HG03520 (cell line): ENCODE data around the gene SUMO3.

ENCODE experiments used
- ATAC-seq: cut with Tn5 transposase; IDR thresholded peaks from one replicate; pipeline ENCODE4 v1.9.1; 2021; ENCODE audit warnings: mild to moderate bottlenecking, moderate library complexity; ENCODE audit not compliant: unreplicated experiment

The SUMO3 gene

DNA sequence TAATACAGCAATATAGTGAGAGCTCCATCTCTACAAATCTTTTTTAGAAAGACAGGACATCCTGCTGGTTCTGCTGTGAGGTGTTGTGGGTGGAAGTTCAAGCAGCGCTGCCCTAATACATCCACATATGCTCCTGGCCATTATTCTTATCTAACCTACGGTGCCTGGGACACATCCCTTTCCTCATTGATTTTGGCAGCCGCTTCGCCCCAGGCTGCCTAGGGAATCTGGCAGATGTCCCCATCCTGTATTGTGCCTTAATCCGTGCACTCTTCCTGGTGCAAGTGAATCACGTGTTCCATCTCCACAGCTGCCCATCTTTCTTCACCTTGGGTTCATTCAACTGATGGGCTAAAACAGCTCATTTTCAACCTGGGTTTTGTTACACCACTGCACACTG, 13.1 kb downstream of the SUMO3 start:
- no peak for ATAC-seq

DNA sequence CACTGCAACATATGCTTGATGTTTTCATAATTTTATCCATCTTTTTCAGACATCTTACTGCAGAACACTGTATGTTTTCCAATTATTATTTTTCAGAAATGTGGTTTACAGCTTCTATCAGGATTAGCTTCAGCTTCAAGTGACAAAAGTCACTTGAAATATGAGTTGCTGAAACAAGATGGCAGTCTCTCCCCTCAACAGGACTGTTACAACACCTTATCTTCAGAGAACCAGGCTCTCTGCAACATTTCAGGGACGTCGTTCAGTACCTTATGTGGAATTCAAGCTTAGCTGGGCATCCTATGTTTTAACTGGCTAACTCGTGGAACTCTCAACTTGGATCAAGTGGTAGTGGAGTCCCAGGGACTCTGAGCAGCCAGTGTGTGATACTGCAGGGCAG, 14.2 kb downstream of the SUMO3 start:
- no peak for ATAC-seq

DNA sequence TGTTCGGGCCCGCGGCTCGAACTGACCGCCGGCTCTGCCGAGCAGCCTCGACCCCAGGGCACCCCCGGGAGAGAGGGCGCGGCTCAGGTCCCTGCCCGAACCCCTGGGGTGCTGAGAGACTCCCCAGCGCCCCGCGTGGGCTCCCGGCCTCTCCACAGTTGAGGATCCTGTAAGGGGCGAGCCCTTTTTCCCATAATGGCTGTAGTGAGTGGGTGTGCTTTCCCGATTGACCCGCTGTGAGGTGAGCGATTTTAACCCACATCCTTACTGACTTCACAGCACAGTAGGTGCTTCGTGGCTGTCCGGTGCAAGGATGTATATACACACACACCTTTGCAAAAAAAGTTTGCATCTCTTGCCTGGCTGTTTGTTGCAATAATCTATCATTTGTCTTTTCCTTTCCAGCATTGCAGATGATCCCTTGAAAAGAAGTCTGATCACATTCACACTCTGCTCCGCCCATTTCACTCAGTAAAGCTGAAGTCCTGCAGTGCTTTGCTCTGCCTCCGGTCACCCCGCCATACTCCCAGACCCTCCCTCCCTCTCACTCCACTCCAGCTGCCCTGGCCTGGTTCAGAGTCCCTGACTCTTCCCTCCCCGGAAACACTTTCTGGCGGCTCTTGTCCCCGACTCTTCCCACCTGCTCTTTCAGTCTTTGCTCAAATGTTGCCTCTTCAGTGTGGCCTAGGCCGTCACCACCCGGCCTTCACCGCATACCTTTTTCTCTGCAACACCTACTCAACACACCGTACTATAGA, 15.3 kb downstream of the SUMO3 start:
- ATAC-seq: no peak

DNA sequence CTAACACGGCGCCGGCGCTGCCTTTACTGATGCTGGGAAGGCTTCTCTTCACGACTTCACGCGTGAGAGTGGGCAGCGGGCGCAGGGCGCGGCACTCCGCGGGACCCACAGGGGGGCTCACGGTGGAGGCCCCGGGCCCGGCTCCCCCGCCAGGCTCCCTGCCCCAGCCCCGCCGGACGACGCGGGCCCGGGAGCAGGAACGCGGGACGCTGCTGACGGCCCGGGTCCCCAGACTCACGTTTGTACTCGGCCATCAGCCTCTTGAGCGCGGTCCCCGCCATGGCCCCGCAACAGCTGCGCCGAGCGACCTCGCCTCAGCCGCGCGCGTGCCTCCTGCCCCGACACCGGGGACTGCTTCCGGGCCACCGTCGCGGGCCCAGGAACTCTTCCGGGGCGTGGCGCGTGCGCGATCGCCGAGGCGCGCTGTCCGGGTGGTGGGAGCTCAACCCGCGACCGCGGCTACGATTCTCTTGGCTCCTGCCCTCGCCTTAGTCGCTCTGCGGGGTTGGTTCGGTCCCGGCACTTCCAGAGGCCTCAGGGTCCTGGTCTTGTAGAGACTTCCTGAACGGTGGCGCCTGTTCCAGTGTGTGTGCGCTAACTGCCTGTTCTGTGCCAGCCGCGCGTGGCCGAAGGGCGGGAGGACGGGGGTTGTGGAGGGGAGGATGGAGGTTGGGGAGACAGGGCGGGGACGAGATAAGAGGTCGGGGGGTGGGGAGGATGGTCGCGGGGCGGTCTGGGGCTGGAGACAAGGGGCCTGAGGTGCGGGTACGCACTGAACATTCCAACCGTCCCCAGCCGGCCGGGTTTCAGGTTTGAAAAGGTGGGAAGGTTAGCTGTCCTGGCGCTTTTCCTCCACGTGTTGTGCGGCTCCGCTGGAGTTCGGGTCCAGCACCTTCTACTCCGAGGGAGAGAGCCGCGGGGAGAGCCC, 16.1 kb downstream of the SUMO3 start, which contains the start of gene UBE2G2:
Gene UBE2G2, minus strand, starts transcription at position 353 of the 928 bp plus-strand sequence. Its CDS starts 72 bp downstream, at position 281.
- ATAC-seq: peak; percentile 71

DNA sequence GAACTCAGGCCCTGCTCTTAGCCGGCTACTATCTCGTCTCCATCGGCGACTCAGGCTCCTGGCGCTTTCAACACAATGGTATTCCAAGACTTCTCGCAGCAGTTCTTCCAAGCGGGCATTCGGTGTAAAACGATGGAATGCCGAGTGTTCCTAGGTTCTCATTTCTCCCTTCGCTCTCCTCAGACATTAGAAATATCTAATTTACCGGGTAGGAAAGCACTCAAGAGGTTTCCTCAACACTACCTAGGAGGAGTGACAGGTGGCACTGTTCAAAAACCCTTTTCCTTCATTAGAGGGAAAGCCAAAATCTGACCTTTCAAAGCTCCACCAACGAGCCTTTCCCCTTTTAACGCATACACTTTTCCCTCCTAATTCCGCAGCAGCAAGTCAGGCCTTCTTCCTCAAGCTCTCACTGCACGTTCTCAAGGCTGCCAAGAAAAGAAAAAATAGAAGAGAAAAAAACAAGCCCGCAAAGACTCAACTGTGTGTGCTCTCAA, 16.8 kb downstream of the SUMO3 start:
- no peak for ATAC-seq

DNA sequence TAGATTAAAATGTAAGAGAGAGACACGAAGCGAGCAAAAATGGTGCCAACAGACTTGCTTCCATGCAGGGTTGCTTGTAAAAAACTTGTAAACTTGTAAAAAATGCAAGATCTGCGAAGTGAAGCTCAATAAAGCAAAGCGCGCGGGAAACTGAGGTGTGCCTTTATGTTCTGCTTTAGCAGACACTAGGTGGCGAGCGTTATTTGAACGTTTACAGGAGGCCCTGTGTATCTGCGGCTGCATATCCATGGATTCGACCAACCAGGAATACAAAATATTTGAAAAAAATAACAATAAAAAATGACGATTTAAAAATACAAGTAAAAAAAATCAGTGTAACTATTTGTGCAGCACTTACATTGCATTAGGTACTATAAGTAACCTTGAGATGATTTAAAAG, 17.8 kb downstream of the SUMO3 start:
- ATAC-seq: no peak

DNA sequence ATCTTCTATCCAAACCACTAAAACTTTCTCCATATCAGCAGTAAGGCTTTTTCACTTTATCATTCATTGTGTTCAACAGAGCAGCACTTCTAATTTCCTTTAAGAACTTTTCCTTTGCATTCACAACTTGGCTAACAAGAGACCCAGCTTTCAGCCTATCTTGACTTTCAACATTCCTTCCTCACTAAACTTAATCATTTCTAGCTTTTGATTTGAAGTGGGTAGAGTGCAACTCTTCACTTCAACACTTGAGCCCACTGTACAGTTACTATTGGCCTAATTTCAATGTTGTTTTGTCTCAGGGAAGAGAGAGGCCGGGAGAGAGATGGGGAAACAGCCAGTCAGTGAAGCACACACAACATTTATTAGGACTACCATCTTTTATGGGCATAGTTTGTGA, 18.2 kb downstream of the SUMO3 start:
- no peak for ATAC-seq

DNA sequence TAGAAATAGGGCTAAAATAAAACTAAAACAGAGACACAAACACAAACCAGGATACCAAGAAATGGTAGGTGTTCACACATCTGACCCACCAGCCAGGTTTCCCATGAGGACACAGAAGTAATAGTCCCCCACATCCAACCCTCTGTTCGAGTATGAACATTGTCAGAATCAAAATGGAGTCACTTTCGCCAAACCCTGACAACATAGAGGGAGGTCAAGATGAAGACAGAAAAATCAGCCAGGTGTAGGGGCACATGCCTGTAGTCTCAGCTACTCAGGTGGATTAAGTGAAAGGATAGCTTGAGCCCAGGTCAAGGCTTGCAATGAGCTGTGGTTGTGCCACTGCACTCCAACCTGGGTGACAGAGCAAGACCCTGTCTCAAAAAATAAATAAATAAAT, 20.1 kb downstream of the SUMO3 start:
- no peak for ATAC-seq

DNA sequence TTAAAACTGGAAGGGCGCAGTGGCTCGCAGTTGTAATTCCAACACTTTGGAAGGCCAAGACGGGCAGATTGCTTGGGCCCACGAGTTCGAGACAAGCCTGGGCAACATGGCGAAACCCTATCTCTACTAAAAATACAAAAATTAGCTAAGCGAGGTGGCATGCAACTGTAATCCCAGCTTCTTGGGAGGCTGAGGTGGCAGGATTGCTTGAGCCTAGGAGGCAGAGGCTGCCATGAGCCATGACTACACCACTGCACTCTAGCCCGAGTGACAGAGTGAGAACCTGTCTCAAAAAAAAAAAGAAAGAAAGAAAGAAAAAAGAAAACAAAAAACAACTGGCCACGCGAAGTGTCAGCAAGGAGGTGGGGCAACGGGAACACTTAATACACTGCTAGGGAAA, 22.5 kb downstream of the SUMO3 start:
- ATAC-seq: no peak

DNA sequence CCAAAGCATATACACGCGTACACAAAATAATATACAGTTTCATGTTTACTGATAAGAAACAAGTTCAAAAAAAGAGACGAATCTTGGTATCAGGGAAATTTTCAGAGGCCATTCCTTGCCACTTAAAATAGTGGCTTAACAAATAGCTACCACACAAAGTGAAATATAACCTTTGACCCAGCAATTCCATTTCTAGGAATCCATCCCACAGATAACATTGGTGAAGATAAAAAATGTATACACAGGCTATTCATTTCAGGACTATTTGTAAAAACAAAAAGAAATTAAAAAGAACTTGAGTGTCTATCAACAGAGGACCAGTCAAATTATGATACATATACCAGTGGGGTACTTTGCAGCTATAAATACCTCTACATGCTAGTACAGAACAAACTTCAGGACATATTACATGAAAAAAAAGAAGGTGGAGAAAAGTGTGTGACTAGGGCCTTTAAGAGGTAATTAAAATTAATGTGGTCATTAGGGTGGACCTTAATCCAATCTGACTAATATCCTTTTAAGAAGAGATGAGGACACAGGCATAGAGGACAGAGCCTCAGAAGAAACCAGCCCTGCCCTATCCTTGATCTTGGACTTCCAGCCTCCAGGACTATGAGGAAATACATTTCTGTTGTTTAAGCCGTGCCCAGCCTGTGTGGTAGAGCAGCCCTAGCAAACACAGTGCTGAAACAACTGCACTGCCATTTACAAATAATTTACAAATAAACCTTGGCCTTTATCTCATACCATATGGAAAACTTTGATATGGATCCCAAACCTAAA, 24.1 kb downstream of the SUMO3 start:
- ATAC-seq: no peak

DNA sequence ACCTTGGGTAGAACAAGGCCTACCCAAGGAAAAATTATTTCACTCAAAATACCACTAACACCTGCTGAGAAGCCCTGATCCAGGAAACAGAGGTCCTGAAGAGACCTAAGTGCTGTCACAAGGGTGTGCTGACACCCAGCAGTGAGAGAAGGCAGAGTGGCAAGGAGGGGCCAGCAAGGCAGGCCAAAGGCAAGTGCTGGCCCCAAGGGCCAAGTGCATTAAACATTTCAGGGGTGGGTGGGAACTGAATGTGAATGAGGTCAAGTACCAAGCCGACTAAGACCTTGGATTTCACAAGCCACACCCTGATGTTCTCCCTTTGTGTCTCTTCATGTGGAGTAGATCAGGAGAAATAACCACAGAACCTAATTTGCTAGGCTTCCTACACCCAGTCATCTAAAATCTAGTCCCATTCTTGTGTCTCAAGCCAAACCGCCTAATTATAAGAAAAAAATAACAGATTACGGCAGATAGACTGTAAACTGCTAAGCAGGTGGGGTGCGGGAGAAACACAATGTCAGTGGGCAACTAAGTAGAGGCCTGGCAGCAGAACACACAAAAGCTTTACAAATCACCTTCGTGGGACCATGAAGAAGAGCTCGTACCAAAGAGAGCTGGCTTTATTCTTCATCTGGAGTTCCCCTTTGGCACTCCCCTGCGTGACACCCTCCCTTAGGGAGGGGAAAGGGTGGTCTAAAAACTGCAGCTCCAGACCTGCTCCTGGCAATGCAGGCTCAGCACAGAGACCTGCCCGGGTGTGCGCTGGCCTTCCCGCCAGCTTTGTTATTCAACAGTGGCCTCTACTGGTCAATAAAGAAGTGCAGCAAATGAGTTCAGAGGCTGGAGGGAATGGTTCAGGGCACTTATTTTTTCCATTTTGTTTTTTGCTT, 24.9 kb downstream of the SUMO3 start:
- ATAC-seq: peak; percentile 56

DNA sequence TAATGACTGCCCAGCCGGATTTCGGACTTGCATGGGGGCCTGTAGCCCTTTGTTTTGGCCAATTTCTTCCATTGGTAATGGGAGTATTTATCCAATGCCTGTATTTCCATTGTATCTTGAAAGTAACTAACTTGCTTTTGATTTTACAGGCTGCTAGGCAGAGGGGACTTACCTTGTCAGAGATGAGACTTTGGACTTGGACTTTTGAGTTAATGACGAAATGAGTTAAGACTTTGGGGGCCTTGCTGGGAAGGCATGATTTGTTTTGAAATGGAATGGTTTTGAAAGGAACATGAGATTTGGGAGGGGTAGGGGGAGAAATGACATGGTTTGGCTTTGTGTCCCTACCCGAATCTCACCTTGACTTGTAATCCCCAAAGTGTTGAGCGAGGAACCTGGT, 25.9 kb downstream of the SUMO3 start:
- no peak for ATAC-seq

DNA sequence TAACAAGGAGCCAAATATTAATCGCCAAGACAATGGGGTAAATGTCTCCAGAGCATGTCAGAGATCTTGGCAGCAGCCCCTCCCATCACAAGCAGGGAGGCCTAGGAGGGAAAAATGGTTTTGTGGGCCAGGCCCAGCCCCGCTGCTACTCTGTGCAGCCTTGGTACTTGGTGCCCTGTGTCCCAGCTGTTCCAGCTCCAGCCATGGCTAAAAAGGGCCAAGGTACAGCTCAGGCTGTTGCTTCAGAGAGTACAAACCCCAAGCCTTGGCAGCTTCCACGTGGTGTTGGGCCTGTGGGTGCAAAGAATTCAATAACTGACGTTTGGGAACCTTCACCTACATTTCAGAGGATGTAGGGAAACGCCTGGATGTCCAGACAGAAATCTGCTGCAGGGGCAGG, 26.6 kb downstream of the SUMO3 start:
- ATAC-seq: no peak

DNA sequence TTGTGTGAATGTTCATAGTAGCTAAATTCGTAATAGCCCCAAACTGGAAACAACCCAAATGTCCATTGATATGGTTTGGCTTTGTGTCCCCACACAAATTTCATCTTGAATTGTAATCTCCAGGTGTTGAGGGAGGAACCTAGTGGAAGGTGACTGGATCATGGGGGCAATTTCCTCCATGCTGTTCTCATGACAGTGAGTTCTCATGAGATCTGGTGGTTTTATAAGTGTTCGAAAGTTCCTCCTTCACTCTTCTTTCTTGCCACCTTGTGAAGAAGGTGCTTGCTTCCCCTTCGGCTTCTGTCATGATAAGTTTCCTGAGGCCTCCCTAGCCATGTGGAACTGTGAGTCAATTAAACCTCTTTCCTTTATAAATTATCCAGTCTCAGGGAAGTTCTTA, 27.5 kb downstream of the SUMO3 start:
- ATAC-seq: no peak

DNA sequence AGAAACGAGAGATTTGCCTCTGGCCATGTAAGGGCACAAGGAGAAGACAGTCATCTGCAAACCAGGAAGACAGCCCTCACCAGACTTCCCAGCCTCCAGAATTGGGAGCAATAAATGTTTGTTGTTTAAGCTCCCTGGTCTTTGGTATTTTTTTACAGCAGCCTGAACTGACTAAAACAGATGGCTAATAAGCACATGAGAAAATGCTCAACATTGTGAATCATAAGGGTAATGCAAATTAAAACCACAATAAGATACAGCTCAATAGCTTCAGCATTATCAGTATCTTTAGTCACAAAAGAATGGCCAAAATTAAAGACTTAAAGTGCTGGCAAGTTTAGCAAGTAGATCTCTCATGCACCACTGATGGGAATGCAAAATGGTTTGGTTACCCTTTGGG, 28.0 kb downstream of the SUMO3 start:
- ATAC-seq: no peak

DNA sequence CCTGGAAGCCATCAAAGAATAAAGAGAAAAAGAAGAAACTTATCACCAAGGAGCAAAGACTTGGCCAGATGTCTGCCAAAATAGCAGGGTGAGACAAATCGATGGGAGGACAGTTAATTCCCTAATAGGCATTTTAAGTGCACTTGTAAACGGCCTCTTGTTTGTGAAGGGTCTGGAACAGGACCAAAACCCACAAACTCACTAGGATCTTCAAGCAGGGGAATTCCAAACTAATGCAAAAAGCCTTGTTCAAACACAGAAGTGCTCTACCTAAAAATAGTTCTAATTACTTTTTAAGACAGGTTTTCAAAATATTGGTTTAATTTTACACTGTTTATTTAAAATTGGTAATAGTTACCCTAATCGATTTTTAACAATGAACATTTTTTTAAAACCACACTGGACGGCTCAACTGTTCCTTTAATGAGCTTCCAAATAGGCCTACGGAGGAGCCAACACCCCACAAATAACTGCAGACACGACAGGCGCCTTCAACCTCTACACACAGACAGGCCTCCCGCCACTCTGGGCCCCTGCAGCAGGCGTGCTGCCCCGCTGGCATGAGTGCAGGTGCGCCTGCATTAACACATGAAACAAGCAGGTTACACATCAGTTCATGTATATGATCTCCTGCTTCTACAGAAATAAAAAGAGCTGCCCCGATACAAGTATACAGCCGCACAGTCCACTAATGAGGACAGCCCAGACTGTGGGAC, 32.1 kb downstream of the SUMO3 start:
- ATAC-seq: no peak

DNA sequence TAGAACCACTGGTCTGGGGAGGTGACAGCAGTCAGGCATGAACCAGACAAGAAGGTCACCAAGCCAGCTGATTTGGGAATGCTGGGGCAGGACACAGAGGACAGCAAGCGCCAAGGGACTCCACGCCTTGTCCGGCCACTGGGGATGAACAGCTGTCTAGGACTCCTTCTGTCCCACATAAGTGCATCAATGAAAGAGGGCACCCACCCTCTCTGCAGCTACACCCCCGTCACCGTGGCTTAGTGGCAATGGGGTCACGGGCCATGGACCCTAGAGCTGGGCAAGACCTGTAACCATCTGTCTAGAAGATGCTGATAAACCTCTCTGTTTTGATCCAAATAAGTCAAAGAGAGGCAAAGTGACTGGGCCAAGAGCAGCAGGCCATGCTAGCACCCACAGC, 33.1 kb downstream of the SUMO3 start:
- ATAC-seq: no peak

DNA sequence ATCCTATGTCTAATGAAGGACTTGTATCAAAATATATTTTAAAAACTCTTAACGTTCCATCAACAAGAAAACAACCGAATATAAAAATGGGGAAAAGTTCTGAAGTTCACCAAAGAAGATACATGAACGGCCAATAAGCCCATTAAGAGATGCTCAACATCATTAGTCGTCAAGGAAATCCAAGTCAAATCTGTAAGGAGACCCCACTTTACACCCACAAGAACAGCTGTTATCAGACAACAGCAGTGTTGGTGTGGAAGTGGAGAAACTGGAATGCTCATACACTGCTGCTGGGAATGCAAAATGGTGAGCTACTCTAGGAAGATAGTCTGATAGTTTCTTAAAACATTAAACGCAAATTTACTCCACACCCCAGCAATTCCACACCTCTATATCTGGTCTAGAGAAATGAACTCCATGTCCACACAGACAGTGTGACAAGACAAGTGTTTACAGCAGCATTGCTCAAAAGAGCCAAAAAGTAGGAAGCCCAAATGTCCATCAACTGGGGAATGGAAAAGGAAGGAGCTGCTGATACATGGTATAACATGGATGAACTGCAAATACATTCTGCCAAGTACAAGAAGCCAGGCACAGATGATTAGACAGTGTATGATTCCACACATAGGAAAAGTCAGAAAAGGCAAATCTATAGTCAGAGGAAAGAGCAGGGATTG, 34.7 kb downstream of the SUMO3 start:
- no peak for ATAC-seq
